K562 (cell line): ENCODE measurements around the gene PDZD2. TPM values are rescaled to one million over a fixed set of nuclear protein-coding genes. Genes with fewer than 3 reads are reported as not detected.

Experiments
- ATAC-seq: fragments of 200-7000 bp; cut with Tn5 transposase; 3 replicates; pipeline ENCODE4 v1.9.1; 2020; ENCODE audit warnings: moderate library complexity
- BruUV-seq: library from RNA; stranded (reverse); fragments of 400-500 nt; replicated peaks from 2 replicates; lab custom pipeline; 2021; lab: Mats Ljungman, UMichigan
- CTCF ChIA-PET: fragments of 300-600 bp; formaldehyde crosslinking; extraction: SDS; loops from one replicate; lab custom pipeline; 2021; ENCODE audit warnings: low intra/inter-chr PET ratio; lab: Yijun Ruan, JAX
- POLR2A ChIA-PET: fragments of 300-600, 350-650 bp; sonication (Branson Sonifier 250); formaldehyde crosslinking; extraction: SDS; loops from one replicate; lab custom pipeline; 2021; ENCODE audit warnings: antibody characterized with exemption, inconsistent platforms; lab: Yijun Ruan, JAX
- DNase-seq, 4 experiments: peaks; one replicate each; pipeline versions ENCODE4 v3.0.0 to v3.0.0-alpha.2; 2011 to 2018; ENCODE audit warnings: low spot score in 3 of 4, mixed read lengths in 3 of 4; ENCODE audit errors: extremely low read depth in 1 of 4
- FAIRE-seq: peaks from 2 replicates; lab custom pipeline; 2011; peaks lifted over from hg19 to GRCh38; lab: Jason Lieb, UNC
- H2AFZ ChIP-seq: 2 replicates; pipeline ENCODE4 v1.6.0; 2011; ENCODE audit warnings: low read depth, low read length, control low read depth, inconsistent platforms
- H3K27ac ChIP-seq: fragments of 200-600 bp; 3 replicates; pipeline ENCODE4 v1.8.0; 2011; ENCODE audit warnings: low read depth, mild to moderate bottlenecking, control low read depth, inconsistent platforms, low read length, moderate library complexity, mixed read lengths; ENCODE audit errors: extremely low read depth
- H3K27me3 ChIP-seq, 2 experiments: fragments of 300-600 bp in 1 of 2; 2 replicates in 1 of 2; 3 replicates in 1 of 2; pipeline versions ENCODE4 v1.6.0 to v1.8.0; 2011; ENCODE audit warnings: inconsistent platforms in 2 of 2, low read length in 2 of 2, mild to moderate bottlenecking in 1 of 2, mixed read lengths in 1 of 2, moderate library complexity in 1 of 2; ENCODE audit not compliant: control insufficient read depth in 2 of 2, insufficient read depth in 2 of 2
- H3K36me3 ChIP-seq: fragments of 300-600 bp; 3 replicates; pipeline ENCODE4 v1.8.0; 2011; ENCODE audit warnings: mild to moderate bottlenecking, low read length, inconsistent platforms; ENCODE audit not compliant: control insufficient read depth, insufficient read depth
- H3K4me1 ChIP-seq, 2 experiments: fragments of 200-600 bp in 1 of 2; replicated peaks in 1 of 2; 2 replicates in 1 of 2; 3 replicates in 1 of 2; pipeline versions ENCODE4 v1.5.1 to v1.8.0; 2011; ENCODE audit warnings: inconsistent platforms in 2 of 2, low read length in 2 of 2, mild to moderate bottlenecking in 1 of 2, mixed read lengths in 1 of 2, moderate library complexity in 1 of 2; ENCODE audit not compliant: control insufficient read depth in 2 of 2, insufficient read depth in 2 of 2
- H3K4me2 ChIP-seq: 2 replicates; pipeline ENCODE4 v1.6.1; 2011; ENCODE audit warnings: low read length, control low read depth, inconsistent platforms, mixed read lengths; ENCODE audit not compliant: insufficient read depth
- H3K4me3 ChIP-seq: fragments of 200-600 bp; sonication (generic), shearing (Covaris generic); 2 replicates; pipeline ENCODE4 v1.5.1; 2016; ENCODE audit warnings: control low read depth, inconsistent platforms
- H3K79me2 ChIP-seq: fragments of 200-600 bp; 3 replicates; pipeline ENCODE4 v1.8.0; 2011; ENCODE audit warnings: low read length, inconsistent platforms; ENCODE audit not compliant: control insufficient read depth, insufficient read depth
- H3K9ac ChIP-seq, 2 experiments: 2 replicates each; pipeline versions ENCODE4 v1.6.0 to v1.6.1; 2011; ENCODE audit warnings: low read depth in 2 of 2, low read length in 2 of 2, control low read depth in 1 of 2, inconsistent platforms in 1 of 2, mild to moderate bottlenecking in 1 of 2, mixed read lengths in 1 of 2; ENCODE audit not compliant: insufficient read depth in 1 of 2
- H3K9me1 ChIP-seq: one replicate; pipeline ENCODE4 v1.6.0; 2011; ENCODE audit warnings: inconsistent platforms, mild to moderate bottlenecking, low read length, moderate library complexity; ENCODE audit not compliant: control insufficient read depth, insufficient read depth
- H3K9me3 ChIP-seq: replicated peaks from 2 replicates; pipeline ENCODE4 v1.5.1; 2011; ENCODE audit warnings: low read depth, low read length, inconsistent platforms; ENCODE audit not compliant: control insufficient read depth, insufficient read depth
- H4K20me1 ChIP-seq: replicated peaks from 2 replicates; pipeline ENCODE4 v1.6.1; 2011; ENCODE audit warnings: low read length, inconsistent platforms, mixed read lengths; ENCODE audit not compliant: control insufficient read depth, insufficient read depth
- E2F8 ChIP-seq: fragments of 450-650 bp; IDR thresholded peaks from 2 replicates; pipeline ENCODE4 v1.7.1; 2018; ENCODE audit warnings: mild to moderate bottlenecking, low read depth; ENCODE audit not compliant: partially characterized antibody
- MITF ChIP-seq: IDR thresholded peaks from 2 replicates; pipeline ENCODE4 v1.6.1; 2014; ENCODE audit warnings: antibody characterized with exemption
- NFXL1 ChIP-seq: fragments of 450-650 bp; formaldehyde crosslinking; IDR thresholded peaks from 2 replicates; pipeline ENCODE4 v1.4.0; 2021; ENCODE audit warnings: mild to moderate bottlenecking
- PTRF ChIP-seq: fragments of 450-650 bp; IDR thresholded peaks from 2 replicates; pipeline ENCODE4 v1.6.1; 2016; ENCODE audit warnings: mild to moderate bottlenecking, missing genetic modification characterization, missing compliant biosample characterization
- ZNF444 ChIP-seq: fragments of 250-450 bp; sonication (Bioruptor Pico); IDR thresholded peaks from 2 replicates; pipeline ENCODE4 v1.4.0; 2020; ENCODE audit warnings: mild to moderate bottlenecking, moderate library complexity
- WGBS: fragments of 100-300 bp; shearing (Covaris generic); methylation state at CpG from one replicate; pipeline ENCODE4 v1.1.6; 2016; ENCODE audit warnings: low coverage, mixed read lengths; ENCODE audit not compliant: insufficient coverage; ENCODE audit errors: missing lambda C conversion rate; 5-methylcytosine and 5-hydroxymethylcytosine counted together
- in situ Hi-C: fragments of 300-500 bp; cut with MboI; formaldehyde crosslinking; loops from 4 replicates; pipeline ENCODE4 v1.15.0; 2018; ENCODE audit warnings: inconsistent platforms, mixed read lengths
- intact Hi-C: fragments of 100-400 bp; cut with micrococcal nuclease; formaldehyde crosslinking; loops from 2 replicates; pipeline ENCODE4 v1.14.2; 2022
- polyA plus RNA-seq, 8 experiments: library from polyadenylated mRNA; depleted of rRNA in 4 of 8; stranded (reverse) in 5 of 8; unstranded in 3 of 8; fragments of >200 nt; fragmentation: Nextera tagmentation in 2 of 8; fragmentation: Illumina TruSeq in 1 of 8; extraction: Ambion mirVana in 2 of 8; extraction: Trizol in 1 of 8; gene quantifications; 2 replicates each; pipeline versions ENCODE4 v1.2.1 to v1.2.3, GENCODE V29; 2011 to 2014; ENCODE audit warnings: inconsistent platforms in 1 of 8, missing spikeins in 1 of 8
- total RNA-seq, 7 experiments: library from RNA; depleted of rRNA in 6 of 7; stranded (reverse); fragments of >200 nt in 6 of 7; fragmentation: Illumina TruSeq in 2 of 7; extraction: Trizol in 2 of 7; gene quantifications; 2 replicates each; pipeline versions ENCODE4 v1.2.1 to v1.2.3, GENCODE V29; 2011 to 2021; ENCODE audit warnings: low replicate concordance in 1 of 7

Gene PDZD2
- total and polyA plus RNA-seq, 9 of the 15 experiments (the other 6 are each of a cell fraction or from before 2014, with no cell fraction given), result 0.02 to 0.08 (median 0.04) TPM; not detected in 6

- TF ChIP-seq MITF, result no peak
Observed at GRCh38 chr5:31722111-31722510, 83.2 kb downstream of the PDZD2 start (continued).

- ChIA-PET CTCF (no interaction called here), POLR2A (no interaction called here)
- FAIRE-seq (no peak), ATAC-seq (no peak), DNase-seq (no peak)
- Histone ChIP-seq H3K4me3 (no peak overlapping the region), H3K9me1 (no peaks in the 10 kb centered on the region), H2AFZ (no peak overlapping the region), H3K36me3 (no peaks in the 10 kb centered on the region), H3K9me3 (no peaks in the 10 kb centered on the region), H3K27ac (no peak overlapping the region), H3K9ac (no peak overlapping the region), H3K4me2 (no peak overlapping the region), H3K4me1 (no peaks in the 10 kb centered on the region), H3K27me3 (peaks cover 4 to 34% of the 10 kb centered on the region in 2 experiments; a peak in 4 of 5 replicates), H4K20me1 (0 out of 2 replicates have a peak, but pooled peaks cover 3% of the 10 kb centered on the region), H3K79me2 (no peaks in the 10 kb centered on the region)
- in situ Hi-C loops (no loop called here), intact Hi-C loops (no loop called here)
- TF ChIP-seq NFXL1 (CRISPR knock-in tag), result no peak
- no TSS peak for BruUV-seq
- 1% methylated on average over 10 of the region's 10 CpGs for WGBS
Observed at GRCh38 chr5:31725996-31726395, 87.1 kb downstream of the PDZD2 start.

GRCh38 chr5:31726952-31727351 is 88.0 kb downstream of the PDZD2 start:
- 0% methylated on average over 7 of the region's 7 CpGs for WGBS
- H3K27ac ChIP-seq, result no peak overlapping the region
- peaks cover 3% of the 10 kb centered on the region; the same call in 1 of the 2 replicates for H4K20me1 ChIP-seq
- no peak overlapping the region for H2AFZ ChIP-seq
- no peaks in the 10 kb centered on the region for H3K9me1 ChIP-seq
- in situ Hi-C loops, result no loop called here
- no peak overlapping the region for H3K4me3 ChIP-seq
- peaks cover 4 to 34% of the 10 kb centered on the region in 2 experiments; a peak in 4 of 5 replicates for H3K27me3 ChIP-seq
- H3K36me3 ChIP-seq, result no peaks in the 10 kb centered on the region
- ATAC-seq, result no peak
- CTCF ChIA-PET, result no interaction called here
- intact Hi-C loops, result no loop called here
- DNase-seq, result no peak
- FAIRE-seq, result no peak
- H3K4me1 ChIP-seq, result no peaks in the 10 kb centered on the region
- no peaks in the 10 kb centered on the region for H3K9me3 ChIP-seq
- H3K4me2 ChIP-seq, result no peak overlapping the region
- BruUV-seq, result no TSS peak
- POLR2A ChIA-PET, result no interaction called here
- no peak overlapping the region for H3K9ac ChIP-seq
- H3K79me2 ChIP-seq, result no peaks in the 10 kb centered on the region
- no peak for TF ChIP-seq PTRF (tag)
- no peak for TF ChIP-seq E2F8
- no peak for TF ChIP-seq ZNF444
